GM19025 (cell line): Measurements from ENCODE around the gene AADACL3.

Experiments used
- ATAC-seq: cut with Tn5 transposase; IDR thresholded peaks from one replicate; pipeline ENCODE4 v1.9.1; 2021; ENCODE audit warnings: mild to moderate bottlenecking, low read depth, moderate library complexity; ENCODE audit not compliant: unreplicated experiment

AADACL3 gene

DNA sequence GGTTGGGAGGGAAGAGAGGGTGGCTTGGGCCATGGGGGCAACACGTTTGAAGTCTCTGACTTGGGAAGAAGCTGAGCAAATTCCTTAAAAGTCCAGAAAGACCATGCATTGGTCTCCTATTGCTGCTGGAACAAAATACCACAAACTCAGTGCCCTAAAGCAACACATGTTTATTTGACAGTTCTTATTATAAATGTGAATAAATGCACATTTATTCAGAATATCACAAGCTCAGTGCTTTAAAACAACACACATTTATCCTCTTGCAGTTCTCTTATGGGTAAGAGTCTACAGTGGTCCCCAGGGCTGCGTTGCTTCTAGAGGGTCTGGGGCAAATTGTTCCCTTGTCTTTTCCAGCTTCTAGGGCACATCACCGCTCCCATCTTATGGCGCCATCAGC, 47.6 kb downstream of the AADACL3 start:
- no peak for ATAC-seq

DNA sequence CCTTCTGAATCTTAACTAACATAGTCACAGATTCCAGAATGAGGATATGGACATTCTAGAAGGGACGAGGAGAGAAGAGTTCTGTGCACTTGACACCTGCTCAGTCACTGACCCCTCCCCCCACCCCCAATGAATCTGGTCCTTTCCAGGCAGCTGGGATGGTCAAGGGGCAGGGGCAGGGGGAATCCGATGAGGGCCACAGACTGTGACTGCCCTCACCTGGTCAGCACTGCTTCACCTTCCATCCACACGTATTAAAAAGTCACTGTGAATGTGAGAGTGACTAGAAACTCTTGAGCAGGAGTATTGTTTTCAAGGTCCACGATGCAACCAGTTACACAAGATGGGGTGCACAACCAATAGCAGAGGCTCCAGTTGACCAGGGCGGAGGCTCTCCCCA, 48.1 kb downstream of the AADACL3 start:
- no peak for ATAC-seq

DNA sequence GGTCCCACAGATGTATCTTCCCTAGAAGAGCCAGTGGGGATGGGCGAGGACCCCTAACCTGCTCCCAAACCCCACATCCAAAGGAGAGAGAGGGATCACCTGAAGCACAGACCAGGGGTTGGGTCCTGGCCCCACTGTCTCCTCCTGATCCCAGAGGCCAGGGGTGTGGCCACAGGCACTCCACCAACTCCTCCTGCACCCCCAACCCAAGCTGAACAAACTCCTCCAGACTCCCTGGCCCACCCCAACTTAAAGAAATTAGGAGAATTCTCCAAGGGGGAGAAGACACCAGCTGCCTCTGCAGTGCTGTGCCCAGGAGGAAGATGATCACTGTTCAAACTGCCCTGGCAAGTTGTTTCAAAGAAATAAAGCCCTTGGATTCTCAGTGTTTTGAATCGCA, 53.1 kb downstream of the AADACL3 start:
- ATAC-seq: no peak

DNA sequence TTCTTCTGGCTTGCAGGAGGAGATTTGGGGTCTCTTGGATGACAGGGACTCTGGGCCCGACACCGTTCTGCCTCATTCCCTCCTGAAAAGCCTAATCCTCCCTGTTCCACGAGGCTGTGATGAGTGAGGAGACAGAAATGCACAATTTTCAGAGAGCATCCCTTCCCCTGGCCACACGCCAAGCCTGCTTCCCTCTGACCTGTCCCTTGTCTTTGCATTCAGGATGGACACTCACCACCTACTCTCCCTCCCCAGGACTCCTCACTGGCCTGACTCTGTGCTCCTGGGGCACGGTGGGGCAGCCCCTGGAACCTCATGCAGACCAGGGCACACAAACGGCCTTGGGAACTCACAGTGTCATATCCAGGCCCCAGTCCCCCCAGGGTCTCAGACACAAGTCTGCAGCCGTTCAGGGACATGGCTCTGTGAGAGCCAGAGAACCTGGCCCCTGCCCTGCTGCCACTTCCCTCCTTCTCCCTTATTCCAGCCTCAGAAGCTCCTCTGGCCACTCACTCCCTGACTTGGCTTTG, 54.1 kb downstream of the AADACL3 start:
- no peak for ATAC-seq

DNA sequence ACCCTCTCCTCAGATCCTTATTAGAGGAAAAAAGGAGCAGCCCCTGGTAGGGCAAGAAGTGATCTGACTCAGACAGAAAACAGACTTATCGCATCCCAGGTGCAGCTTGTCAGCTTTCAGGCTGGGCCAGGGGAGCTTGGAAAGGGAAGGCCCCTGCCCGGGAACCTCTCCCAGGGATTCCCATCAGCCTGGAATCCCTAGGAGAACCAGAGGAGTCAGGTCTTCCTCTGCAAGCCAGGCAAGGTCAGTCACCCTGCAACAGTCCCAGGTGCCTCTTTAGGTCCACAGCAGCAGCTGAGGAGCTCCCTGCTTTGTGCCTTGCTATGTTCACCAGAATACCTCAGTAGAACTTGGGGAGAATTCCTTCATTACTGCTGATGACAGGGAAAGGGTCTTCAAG, 54.7 kb downstream of the AADACL3 start:
- ATAC-seq: no peak

DNA sequence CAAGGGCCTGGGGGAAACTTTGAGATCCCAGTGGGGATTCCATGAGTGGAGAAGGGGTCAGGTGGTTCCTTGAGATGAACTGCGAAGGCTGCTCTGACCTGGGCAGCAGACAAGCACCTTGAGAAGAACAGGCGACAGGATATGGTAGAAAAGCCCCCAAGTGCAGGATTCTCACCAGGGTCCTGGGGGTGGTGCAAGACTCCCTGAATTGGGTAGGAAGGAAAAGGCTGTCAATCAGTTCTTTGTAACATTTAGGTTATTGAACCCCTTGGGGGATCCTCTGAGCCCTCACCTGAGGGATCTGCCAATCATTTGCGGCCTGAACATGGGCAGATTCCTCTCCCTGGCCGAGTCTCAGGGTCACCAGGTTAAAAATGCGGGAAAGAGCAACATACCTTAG, 55.3 kb downstream of the AADACL3 start:
- ATAC-seq: no peak

DNA sequence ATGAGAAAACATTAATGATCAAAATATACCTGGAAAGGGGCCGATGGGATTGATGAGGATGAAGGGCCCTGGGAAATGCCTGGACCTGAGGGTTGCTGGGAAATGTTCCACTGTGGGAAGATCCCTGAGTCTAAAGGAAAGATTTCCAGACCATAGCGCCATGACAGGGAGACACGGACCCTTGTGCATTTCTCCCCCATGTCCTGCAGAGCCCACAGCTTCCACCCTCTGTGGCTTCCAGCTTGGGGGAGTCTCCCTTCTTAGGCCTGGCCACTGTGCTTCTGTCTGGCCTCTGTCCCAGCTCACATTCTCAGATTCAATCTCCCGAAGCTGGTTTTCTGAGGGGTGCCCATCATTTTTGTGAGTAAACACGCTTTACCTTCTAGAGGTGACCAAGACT, 56.6 kb downstream of the AADACL3 start:
- no peak for ATAC-seq

DNA sequence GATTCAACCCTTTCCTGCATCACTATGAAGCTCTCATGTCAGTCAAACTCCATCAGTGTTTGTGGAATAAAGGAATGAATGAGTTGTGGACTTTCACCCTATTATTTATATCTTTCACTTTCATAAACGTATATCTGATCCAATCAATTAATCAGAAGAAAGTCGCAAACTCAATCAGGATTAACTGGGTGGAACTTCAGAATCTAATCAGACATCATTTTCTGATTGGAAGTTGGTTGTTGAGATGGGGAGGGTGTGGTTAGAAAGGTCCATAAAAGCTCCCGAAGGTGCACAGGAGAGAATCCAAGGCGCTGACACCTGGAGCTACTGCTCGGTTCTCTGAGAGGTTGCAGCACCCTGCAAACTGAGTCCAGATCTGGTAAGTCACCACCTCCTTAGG, 57.5 kb downstream of the AADACL3 start, which contains the start of gene PRAMEF12:
Gene PRAMEF12 (plus strand): TSS at position 301 of the 400 bp plus-strand sequence. CDS start 1,130 bp downstream, outside the sequence.
- no peak for ATAC-seq

DNA sequence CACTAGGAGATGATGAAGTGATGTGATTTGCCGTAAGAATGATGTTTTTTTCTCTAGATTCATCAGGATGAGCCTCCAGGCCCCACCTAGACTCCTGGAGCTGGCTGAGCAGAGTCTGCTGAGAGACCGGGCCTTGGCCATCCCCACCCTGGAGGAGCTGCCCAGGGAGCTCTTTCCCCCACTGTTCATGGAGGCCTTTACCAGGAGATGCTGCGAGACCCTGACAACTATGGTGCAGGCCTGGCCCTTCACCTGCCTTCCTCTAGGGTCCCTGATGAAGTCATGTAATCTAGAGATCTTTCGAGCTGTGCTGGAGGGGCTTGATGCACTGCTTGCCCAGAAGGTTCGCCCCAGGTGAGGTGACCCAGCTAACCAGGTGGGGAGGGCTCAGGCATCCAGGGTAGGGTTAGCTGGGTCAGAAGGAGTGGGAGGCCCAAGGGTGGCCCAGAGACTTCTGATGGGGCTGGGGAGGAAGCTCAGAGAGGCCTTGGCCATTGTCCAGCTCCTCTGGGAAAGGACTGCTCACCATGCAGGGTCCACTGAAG, 59.0 kb downstream of the AADACL3 start:
- no peak for ATAC-seq

DNA sequence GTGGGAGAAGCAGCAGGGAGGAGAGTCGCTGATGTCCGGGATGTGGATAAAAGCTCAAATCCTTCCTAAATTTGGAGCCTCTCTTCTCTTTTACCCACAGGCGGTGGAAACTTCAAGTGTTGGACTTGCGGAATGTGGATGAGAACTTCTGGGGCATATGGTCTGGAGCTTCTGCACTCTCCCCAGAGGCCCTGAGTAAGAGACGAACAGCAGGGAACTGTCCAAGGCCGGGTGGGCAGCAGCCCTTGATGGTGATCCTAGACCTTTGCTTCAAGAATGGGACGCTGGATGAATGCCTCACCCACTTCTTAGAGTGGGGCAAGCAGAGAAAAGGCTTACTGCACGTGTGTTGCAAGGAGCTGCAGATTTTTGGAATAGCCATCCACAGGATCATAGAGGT, 59.5 kb downstream of the AADACL3 start:
- no peak for ATAC-seq

DNA sequence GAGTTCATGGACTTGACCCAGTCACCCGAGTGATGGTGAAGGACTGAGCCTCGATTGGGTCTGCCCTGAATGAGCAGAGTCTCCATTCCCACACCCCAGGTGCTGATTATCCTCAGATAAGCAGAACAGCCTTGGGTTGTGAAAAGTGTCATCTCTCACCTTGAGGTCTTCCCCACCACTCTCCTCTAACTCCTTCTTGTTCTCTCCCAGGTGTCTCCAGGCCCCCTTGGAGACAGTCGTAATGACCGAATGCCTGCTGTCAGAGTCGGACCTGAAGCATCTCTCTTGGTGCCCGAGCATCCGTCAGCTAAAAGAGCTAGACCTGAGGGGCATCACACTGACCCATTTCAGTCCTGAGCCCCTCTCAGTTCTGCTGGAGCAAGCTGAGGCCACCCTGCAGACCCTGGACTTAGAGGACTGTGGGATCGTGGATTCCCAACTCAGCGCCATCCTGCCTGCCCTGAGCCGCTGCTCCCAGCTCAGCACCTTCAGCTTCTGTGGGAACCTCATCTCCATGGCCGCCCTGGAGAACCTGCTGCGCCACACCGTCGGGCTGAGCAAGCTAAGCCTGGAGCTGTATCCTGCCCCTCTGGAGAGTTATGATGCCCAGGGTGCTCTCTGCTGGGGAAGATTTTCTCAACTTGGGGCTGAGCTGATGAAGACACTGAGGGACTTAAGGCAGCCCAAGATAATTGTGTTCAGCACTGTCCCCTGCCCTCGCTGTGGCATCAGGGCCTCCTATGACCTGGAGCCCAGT, 61.1 kb downstream of the AADACL3 start:
- ATAC-seq: no peak
